GM10266 (cell line): ENCODE results near the gene PLCB1.

Experiments
- DNase-seq: peaks from one replicate; pipeline ENCODE4 v3.0.0; 2012; ENCODE audit errors: extremely low spot score
- CTCF ChIP-seq: IDR thresholded peaks from 2 replicates; pipeline ENCODE4 v1.5.1; 2012; ENCODE audit warnings: mild to moderate bottlenecking, low read depth; ENCODE audit not compliant: control insufficient read depth, insufficient read depth; ENCODE audit errors: missing control alignments

The PLCB1 gene

GRCh38 chr20:8532169-8532568 lies 400.1 kb downstream of the PLCB1 start:
- no peak for TF ChIP-seq CTCF
- DNase-seq, result no peak

- no peak for TF ChIP-seq CTCF
- DNase-seq, result no peak
Measured at GRCh38 chr20:8534368-8535160, 402.5 kb downstream of the PLCB1 start.

- peak; percentile 35 for TF ChIP-seq CTCF
- peak; percentile 11 for DNase-seq
Measured at GRCh38 chr20:8535403-8536261, 403.6 kb downstream of the PLCB1 start.

- DNase-seq, result no peak
- no peak for TF ChIP-seq CTCF
Measured at GRCh38 chr20:8536262-8536618, 404.2 kb downstream of the PLCB1 start.

GRCh38 chr20:8540466-8540865 lies 408.4 kb downstream of the PLCB1 start:
- no peak for TF ChIP-seq CTCF
- DNase-seq, result no peak

GRCh38 chr20:8542110-8542486 lies 410.0 kb downstream of the PLCB1 start:
- TF ChIP-seq CTCF, result no peak
- no peak for DNase-seq

- TF ChIP-seq CTCF, result no peak
- DNase-seq, result no peak
Measured at GRCh38 chr20:8545212-8545611, 413.1 kb downstream of the PLCB1 start.
